Endometrial microvascular endothelial cells (primary cell): Measurements from ENCODE around the gene ACAD11. TPM values are rescaled to one million over a fixed set of nuclear protein-coding genes. Genes with fewer than 3 reads are reported as not detected.

ENCODE experiments used
- in situ Hi-C: cut with HindIII; loops from 2 replicates; pipeline ENCODE4 v1.10.0; 2017; ENCODE audit warnings: low sequenced_read_pairs, low pct_unique_long_range_greater_than_20kb; ENCODE audit errors: inconsistent ontology term
- total RNA-seq: library from RNA; depleted of rRNA; stranded (reverse); fragments of >200 nt; gene quantifications from one replicate; pipeline ENCODE4 v1.2.3, GENCODE V29; 2015; ENCODE audit errors: inconsistent ontology term

ACAD11 gene
- total RNA-seq, 1 donor from 2014 or later = 18.6 TPM

- in situ Hi-C loops = loop anchor here (25.0 kb wide), 1 partner anchor 99 kb away; no protein-coding TSS in a partner anchor
These were observed 121.5 kb downstream of the ACAD11 start for GRCh38 chr3:132538072-132538471.

- in situ Hi-C loops = loop anchor here (25.0 kb wide), 1 partner anchor 100 kb away; no protein-coding TSS in a partner anchor
These were observed 122.3 kb downstream of the ACAD11 start for GRCh38 chr3:132537297-132537696.

DNA sequence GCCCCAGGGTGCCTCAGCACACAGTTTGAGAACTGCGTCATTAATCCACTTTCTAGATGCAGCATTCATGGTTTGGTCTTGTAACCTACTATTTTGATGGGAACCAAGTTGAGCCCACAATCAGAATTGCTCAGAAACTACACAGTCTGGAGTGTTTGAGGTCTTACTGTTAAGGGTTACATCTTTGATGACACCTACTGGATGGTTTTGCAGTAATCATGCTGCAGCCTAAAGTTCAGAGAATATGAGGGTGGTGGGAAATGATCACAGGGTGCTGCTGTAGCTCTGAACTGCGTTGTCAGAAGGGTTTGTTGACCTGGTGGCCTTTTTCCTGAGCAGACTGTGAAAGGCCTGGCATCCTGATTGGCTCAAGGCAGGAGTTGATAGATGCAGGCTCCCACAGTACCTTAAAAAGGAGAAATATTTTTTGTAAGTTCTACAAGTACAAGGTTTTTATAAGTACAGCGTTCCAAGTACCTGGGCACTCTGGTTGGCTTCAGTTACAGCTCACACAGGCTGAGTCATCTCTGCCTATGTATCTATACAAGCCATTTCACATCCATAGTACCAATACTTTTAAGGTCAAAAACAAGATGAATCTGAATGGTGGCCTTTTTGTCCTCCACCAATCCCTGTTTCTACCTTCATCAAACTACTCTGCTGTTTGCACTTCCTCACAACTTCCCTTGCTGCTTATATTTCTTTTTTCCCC lies 123.0 kb downstream of the ACAD11 start:
- in situ Hi-C loops = loop anchor here (25.0 kb wide), 1 partner anchor 101 kb away; no protein-coding TSS in a partner anchor

DNA sequence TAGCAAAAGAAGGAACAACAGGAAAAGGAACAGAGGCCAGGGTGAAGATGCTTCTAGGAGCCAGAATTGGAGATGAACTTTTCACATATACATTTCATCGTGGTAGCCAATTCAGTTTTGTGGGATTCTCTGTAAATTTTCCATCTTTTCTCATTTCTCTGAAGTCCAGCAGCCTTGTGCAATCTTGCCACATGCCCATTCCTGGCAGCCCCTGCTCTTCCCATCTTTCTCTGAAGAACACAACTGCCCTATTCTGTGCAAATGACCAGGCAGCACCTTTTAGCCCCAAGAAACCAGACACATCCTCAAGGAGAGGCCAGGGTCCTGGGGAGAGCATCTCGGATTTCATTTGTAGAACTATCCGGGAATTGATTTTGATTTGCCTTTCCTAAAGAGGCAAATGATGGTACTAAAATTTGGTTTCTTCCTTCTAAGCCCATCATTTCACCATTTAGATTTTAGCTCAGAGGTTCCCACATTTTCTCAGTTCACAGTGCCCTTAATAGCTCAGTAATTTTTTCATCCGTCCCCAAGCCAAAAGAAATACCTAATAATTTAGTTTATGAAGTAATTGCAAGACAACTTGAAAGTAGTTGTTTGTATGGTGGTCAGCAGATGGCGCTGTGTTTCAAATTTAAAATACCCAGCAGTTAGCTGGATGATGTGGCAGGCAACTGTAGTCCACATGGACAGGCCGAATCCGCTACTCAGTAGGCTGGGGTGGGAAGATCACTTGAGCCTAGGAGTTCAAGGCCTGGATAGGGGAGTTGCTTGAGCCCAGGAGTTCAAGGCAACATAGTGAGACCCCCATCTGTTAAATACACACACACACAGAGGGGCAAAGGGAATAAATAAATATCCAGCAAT lies 123.8 kb downstream of the ACAD11 start:
- in situ Hi-C loops = loop anchor here (25.0 kb wide), 1 partner anchor 101 kb away; no protein-coding TSS in a partner anchor

GRCh38 chr3:132530624-132531023 lies 129.0 kb downstream of the ACAD11 start:
- in situ Hi-C loops = loop anchor here (25.0 kb wide), 1 partner anchor 107 kb away; no protein-coding TSS in a partner anchor

DNA sequence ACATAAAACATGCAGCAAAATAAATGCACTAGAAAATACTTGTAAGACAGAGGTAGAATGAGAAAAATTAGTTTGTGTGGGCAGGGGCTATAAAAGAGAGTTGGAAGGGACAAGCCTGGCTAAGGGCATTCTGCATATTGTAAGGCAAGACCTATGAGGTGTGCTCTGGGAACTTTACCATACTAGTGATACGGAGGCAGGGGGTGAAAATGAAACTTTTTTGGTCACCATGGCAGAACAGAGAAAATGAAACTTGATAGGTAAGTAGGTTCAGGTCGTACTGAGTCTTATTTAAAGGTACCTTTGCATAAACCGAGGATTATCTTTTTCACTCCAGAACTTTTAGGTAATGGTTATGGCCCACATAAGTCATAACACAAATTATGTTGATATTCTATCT lies 137.3 kb downstream of the ACAD11 start:
- in situ Hi-C loops = no loop called here

GRCh38 chr3:132521901-132522300 lies 137.7 kb downstream of the ACAD11 start:
- in situ Hi-C loops = no loop called here

GRCh38 chr3:132519914-132520313 lies 139.7 kb downstream of the ACAD11 start:
- in situ Hi-C loops = no loop called here

GRCh38 chr3:132517311-132517710 lies 142.3 kb downstream of the ACAD11 start:
- in situ Hi-C loops = no loop called here

GRCh38 chr3:132513057-132513456 lies 146.6 kb downstream of the ACAD11 start:
- in situ Hi-C loops = no loop called here

- in situ Hi-C loops = no loop called here
These were observed 150.1 kb downstream of the ACAD11 start for GRCh38 chr3:132509506-132509905.

DNA sequence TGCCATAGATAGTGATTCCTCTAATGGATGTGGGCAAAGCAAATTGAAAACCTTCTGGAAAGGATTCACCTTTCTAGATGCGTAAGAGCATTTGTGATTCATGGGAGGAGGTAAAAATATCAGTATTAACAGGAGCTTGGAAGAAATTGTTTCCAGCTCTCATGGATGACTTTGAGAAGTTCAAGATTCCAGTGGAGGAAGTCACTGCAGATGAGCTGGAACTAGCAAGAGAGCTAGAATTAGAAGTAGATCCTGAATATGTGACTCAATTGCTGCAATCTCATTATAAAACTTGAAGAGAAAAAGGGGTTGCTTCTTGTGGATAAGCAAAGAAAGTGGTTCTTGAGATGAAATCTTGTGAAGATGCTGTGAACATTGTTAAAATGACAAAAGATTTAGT lies 150.5 kb downstream of the ACAD11 start:
- in situ Hi-C loops = no loop called here

Other genes starting within 250 kb of the ACAD11 start
- 50.1 TPM for gene DNAJC13, start 242.3 kb downstream of the ACAD11 start, total RNA-seq
- 0.37 TPM for gene ACKR4, start 62.5 kb downstream of the ACAD11 start, total RNA-seq
- 26.1 TPM for gene UBA5, start 520 bp upstream of the ACAD11 start, total RNA-seq
- gene NPHP3, start 62.6 kb upstream of the ACAD11 start, total RNA-seq = 29.5 TPM